ENCODE results near the gene SYVN1. TPM values are rescaled to one million over a fixed set of nuclear protein-coding genes. Genes with fewer than 3 reads are reported as not detected.

Gene SYVN1
- total RNA-seq, 1 experiment from 2014 or later = 34.8 TPM

GRCh38 chr11:65170058-65170534, 35.8 kb upstream of the SYVN1 start, which contains the start of gene SPDYC:
Gene SPDYC (plus strand): TSS chr11:65170233. CDS start chr11:65171358, 1,125 bp downstream.
- peaks cover 14% of the 10 kb centered on the region for H3K4me1 Mint-ChIP-seq
- DNase-seq (ENCODE audit: low spot score) (peak; percentile 68), ATAC-seq (peak; percentile 84)
- H3K36me3 Mint-ChIP-seq = no peaks in the 10 kb centered on the region
- H3K4me3 Mint-ChIP-seq = no peak within 1 kb of the TSS
- ChIA-PET POLR2A (interaction anchor here (0.9 to 1.1 kb wide), 2 partner anchors 11 to 43 kb away, joined by 3 read pairs; partner anchors contain the start of gene CAPN1), CTCF (interaction anchor here (0.5 to 2.1 kb wide), 4 partner anchors 11 to 93 kb away, joined by 3 to 18 read pairs (median 3); partner anchors contain the start of genes CAPN1 and ZNHIT2)
- no peaks in the 10 kb centered on the region for H3K27me3 Mint-ChIP-seq (ENCODE audit: low read depth)
- peak within 1 kb of the TSS; percentile 29 for H3K27ac Mint-ChIP-seq
- H3K9me3 Mint-ChIP-seq = no peaks in the 10 kb centered on the region
- TF ChIP-seq SP1 (CRISPR knock-in tag; conservative IDR thresholded peaks at IDR 0.05) (peak; percentile 37; the same call in 1 of the 2 replicates), ZBTB21 (CRISPR knock-in tag; IDR thresholded peaks at IDR 0.05; ENCODE audit: borderline replicate concordance) (no peak), GABPB1 (CRISPR knock-in tag; IDR thresholded peaks at IDR 0.05) (no peak), JAZF1 (CRISPR knock-in tag; IDR thresholded peaks at IDR 0.05) (no peak), ZNF263 (CRISPR knock-in tag; IDR thresholded peaks at IDR 0.05; ENCODE audit: low read depth) (no peak), ZNF425 (CRISPR knock-in tag; conservative IDR thresholded peaks at IDR 0.05) (no peak), ETV6 (CRISPR knock-in tag; IDR thresholded peaks at IDR 0.05) (no peak), USF1 (CRISPR knock-in tag; IDR thresholded peaks at IDR 0.05) (no peak), NFE2L1 (CRISPR knock-in tag; IDR thresholded peaks at IDR 0.05) (no peak), SMAD3 (CRISPR knock-in tag; IDR thresholded peaks at IDR 0.05; ENCODE audit: borderline replicate concordance) (no peak), ZNF423 (CRISPR knock-in tag; IDR thresholded peaks at IDR 0.05) (0 out of 2 replicates have a peak, but pooled peaks have one; percentile 21), NFYB (CRISPR knock-in tag; conservative IDR thresholded peaks at IDR 0.05; ENCODE audit: low read depth) (peak; percentile 53), IRF2 (CRISPR knock-in tag; IDR thresholded peaks at IDR 0.05; ENCODE audit: borderline replicate concordance, low read depth) (no peak)
- TF ChIP-seq, protein P1, sequence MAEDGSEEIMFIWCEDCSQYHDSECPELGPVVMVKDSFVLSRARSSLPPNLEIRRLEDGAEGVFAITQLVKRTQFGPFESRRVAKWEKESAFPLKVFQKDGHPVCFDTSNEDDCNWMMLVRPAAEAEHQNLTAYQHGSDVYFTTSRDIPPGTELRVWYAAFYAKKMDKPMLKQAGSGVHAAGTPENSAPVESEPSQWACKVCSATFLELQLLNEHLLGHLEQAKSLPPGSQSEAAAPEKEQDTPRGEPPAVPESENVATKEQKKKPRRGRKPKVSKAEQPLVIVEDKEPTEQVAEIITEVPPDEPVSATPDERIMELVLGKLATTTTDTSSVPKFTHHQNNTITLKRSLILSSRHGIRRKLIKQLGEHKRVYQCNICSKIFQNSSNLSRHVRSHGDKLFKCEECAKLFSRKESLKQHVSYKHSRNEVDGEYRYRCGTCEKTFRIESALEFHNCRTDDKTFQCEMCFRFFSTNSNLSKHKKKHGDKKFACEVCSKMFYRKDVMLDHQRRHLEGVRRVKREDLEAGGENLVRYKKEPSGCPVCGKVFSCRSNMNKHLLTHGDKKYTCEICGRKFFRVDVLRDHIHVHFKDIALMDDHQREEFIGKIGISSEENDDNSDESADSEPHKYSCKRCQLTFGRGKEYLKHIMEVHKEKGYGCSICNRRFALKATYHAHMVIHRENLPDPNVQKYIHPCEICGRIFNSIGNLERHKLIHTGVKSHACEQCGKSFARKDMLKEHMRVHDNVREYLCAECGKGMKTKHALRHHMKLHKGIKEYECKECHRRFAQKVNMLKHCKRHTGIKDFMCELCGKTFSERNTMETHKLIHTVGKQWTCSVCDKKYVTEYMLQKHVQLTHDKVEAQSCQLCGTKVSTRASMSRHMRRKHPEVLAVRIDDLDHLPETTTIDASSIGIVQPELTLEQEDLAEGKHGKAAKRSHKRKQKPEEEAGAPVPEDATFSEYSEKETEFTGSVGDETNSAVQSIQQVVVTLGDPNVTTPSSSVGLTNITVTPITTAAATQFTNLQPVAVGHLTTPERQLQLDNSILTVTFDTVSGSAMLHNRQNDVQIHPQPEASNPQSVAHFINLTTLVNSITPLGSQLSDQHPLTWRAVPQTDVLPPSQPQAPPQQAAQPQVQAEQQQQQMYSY (CRISPR knock-in tag; IDR thresholded peaks at IDR 0.05) = no peak
- TF ChIP-seq, protein P2, sequence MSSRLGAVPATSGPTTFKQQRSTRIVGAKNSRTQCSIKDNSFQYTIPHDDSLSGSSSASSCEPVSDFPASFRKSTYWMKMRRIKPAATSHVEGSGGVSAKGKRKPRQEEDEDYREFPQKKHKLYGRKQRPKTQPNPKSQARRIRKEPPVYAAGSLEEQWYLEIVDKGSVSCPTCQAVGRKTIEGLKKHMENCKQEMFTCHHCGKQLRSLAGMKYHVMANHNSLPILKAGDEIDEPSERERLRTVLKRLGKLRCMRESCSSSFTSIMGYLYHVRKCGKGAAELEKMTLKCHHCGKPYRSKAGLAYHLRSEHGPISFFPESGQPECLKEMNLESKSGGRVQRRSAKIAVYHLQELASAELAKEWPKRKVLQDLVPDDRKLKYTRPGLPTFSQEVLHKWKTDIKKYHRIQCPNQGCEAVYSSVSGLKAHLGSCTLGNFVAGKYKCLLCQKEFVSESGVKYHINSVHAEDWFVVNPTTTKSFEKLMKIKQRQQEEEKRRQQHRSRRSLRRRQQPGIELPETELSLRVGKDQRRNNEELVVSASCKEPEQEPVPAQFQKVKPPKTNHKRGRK (CRISPR knock-in tag; IDR thresholded peaks at IDR 0.05; ENCODE audit: borderline replicate concordance) = no peak
- TF ChIP-seq, protein P3, sequence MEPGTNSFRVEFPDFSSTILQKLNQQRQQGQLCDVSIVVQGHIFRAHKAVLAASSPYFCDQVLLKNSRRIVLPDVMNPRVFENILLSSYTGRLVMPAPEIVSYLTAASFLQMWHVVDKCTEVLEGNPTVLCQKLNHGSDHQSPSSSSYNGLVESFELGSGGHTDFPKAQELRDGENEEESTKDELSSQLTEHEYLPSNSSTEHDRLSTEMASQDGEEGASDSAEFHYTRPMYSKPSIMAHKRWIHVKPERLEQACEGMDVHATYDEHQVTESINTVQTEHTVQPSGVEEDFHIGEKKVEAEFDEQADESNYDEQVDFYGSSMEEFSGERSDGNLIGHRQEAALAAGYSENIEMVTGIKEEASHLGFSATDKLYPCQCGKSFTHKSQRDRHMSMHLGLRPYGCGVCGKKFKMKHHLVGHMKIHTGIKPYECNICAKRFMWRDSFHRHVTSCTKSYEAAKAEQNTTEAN (CRISPR knock-in tag; IDR thresholded peaks at IDR 0.05) = no peak
